IMR-90 (cell line): Measurements from ENCODE around the gene HSPA12A. TPM values are rescaled to one million over a fixed set of nuclear protein-coding genes. Genes with fewer than 3 reads are reported as not detected.
A peak's percentile ranks its signal among the peaks of the same experiment; 100 is the strongest.

ENCODE experiments used
- ATAC-seq: fragments of 200-7000 bp; cut with Tn5 transposase; 2 replicates; pipeline ENCODE4 v1.9.1; 2020; ENCODE audit warnings: low read depth, mild to moderate bottlenecking, moderate library complexity
- BruUV-seq: library from RNA; stranded (reverse); fragments of 400-500 nt; replicated peaks from 2 replicates; lab custom pipeline; 2021; lab: Mats Ljungman, UMichigan
- CTCF ChIA-PET: fragments of 300-600 bp; formaldehyde crosslinking; extraction: SDS; loops from one replicate; lab custom pipeline; 2021; ENCODE audit warnings: antibody characterized with exemption; lab: Yijun Ruan, JAX
- POLR2A ChIA-PET: fragments of 300-600 bp; sonication (Branson Sonifier 250); formaldehyde crosslinking; loops from one replicate; lab custom pipeline; 2022; ENCODE audit warnings: antibody characterized with exemption; ENCODE audit not compliant: unreplicated experiment; lab: Charles Lee
- DNase-seq: peaks from one replicate; pipeline ENCODE4 v3.0.0; 2013
- H2AFZ ChIP-seq: replicated peaks from 2 replicates; pipeline ENCODE3; 2013; ENCODE audit warnings: low read length, mild to moderate bottlenecking; ENCODE audit not compliant: poor library complexity
- H2AK5ac ChIP-seq: 2 replicates; pipeline ENCODE4 v1.6.1; 2013; ENCODE audit warnings: low read depth, low read length, inconsistent platforms
- H2AK9ac ChIP-seq: replicated peaks from 2 replicates; pipeline ENCODE3; 2013; ENCODE audit warnings: mild to moderate bottlenecking, low read depth, low read length, moderate library complexity; ENCODE audit not compliant: poor library complexity
- H2BK120ac ChIP-seq: 2 replicates; pipeline ENCODE4 v1.6.1; 2013; ENCODE audit warnings: low read depth, low read length, inconsistent platforms
- H2BK15ac ChIP-seq: 3 replicates; pipeline ENCODE4 v1.6.1; 2013; ENCODE audit warnings: low read depth, low read length, inconsistent platforms
- H2BK20ac ChIP-seq: 2 replicates; pipeline ENCODE4 v1.6.1; 2013; ENCODE audit warnings: low read depth, mild to moderate bottlenecking, inconsistent platforms, low read length, moderate library complexity
- H2BK5ac ChIP-seq: 2 replicates; pipeline ENCODE4 v1.6.1; 2013; ENCODE audit warnings: mild to moderate bottlenecking, low read depth, low read length, inconsistent platforms; ENCODE audit not compliant: poor library complexity, severe bottlenecking
- H3K14ac ChIP-seq: replicated peaks from 2 replicates; pipeline ENCODE4 v1.6.1; 2013; ENCODE audit warnings: low read depth, low read length, inconsistent platforms
- H3K18ac ChIP-seq: 2 replicates; pipeline ENCODE4 v1.6.1; 2013; ENCODE audit warnings: low read depth, low read length, control low read depth
- H3K23ac ChIP-seq: 2 replicates; pipeline ENCODE4 v1.6.1; 2013; ENCODE audit warnings: low read depth, low read length, inconsistent platforms
- H3K27ac ChIP-seq: 2 replicates; pipeline ENCODE4 v1.5.1; 2013; ENCODE audit warnings: mild to moderate bottlenecking, control low read depth, low read length; ENCODE audit not compliant: insufficient read depth
- H3K27me3 ChIP-seq: 2 replicates; pipeline ENCODE4 v1.6.1; 2013; ENCODE audit warnings: low read length; ENCODE audit not compliant: control insufficient read depth, insufficient read depth
- H3K36me3 ChIP-seq: 2 replicates; pipeline ENCODE4 v1.6.1; 2013; ENCODE audit warnings: low read length, mixed read lengths; ENCODE audit not compliant: control insufficient read depth, insufficient read depth
- H3K4ac ChIP-seq: 2 replicates; pipeline ENCODE4 v1.6.1; 2013; ENCODE audit warnings: low read depth, low read length, inconsistent platforms
- H3K4me1 ChIP-seq: 2 replicates; pipeline ENCODE4 v1.6.1; 2013; ENCODE audit warnings: low read length, mixed read lengths; ENCODE audit not compliant: control insufficient read depth, insufficient read depth
- H3K4me2 ChIP-seq: 2 replicates; pipeline ENCODE4 v1.6.1; 2013; ENCODE audit warnings: low read depth, mild to moderate bottlenecking, control low read depth, low read length, moderate library complexity
- H3K4me3 ChIP-seq: 2 replicates; pipeline ENCODE4 v1.5.1; 2013; ENCODE audit warnings: low read depth, mild to moderate bottlenecking, control low read depth, low read length, moderate library complexity; ENCODE audit not compliant: insufficient read depth
- H3K56ac ChIP-seq: 2 replicates; pipeline ENCODE4 v1.6.1; 2013; ENCODE audit warnings: low read length, inconsistent platforms; ENCODE audit not compliant: insufficient read depth; ENCODE audit errors: extremely low read depth
- H3K79me1 ChIP-seq, 2 experiments: 2 replicates each; pipeline ENCODE4 v1.6.1; 2013; ENCODE audit warnings: low read length in 2 of 2, inconsistent platforms in 1 of 2, low read depth in 1 of 2
- H3K9ac ChIP-seq: 2 replicates; pipeline ENCODE4 v1.6.1; 2013; ENCODE audit warnings: low read depth, low read length, control low read depth
- H3K9me1 ChIP-seq: 2 replicates; pipeline ENCODE4 v1.6.1; 2013; ENCODE audit warnings: low read length, inconsistent platforms; ENCODE audit not compliant: insufficient read depth
- H3K9me3 ChIP-seq: 2 replicates; pipeline ENCODE4 v1.6.1; 2013; ENCODE audit warnings: low read length; ENCODE audit not compliant: control insufficient read depth, insufficient read depth
- H4K20me1 ChIP-seq: 2 replicates; pipeline ENCODE4 v1.6.1; 2013; ENCODE audit warnings: low read length, inconsistent platforms; ENCODE audit not compliant: insufficient read depth
- H4K5ac ChIP-seq: 2 replicates; pipeline ENCODE4 v1.6.1; 2013; ENCODE audit warnings: mild to moderate bottlenecking, low read depth, low read length, control low read depth
- H4K8ac ChIP-seq, 2 experiments: 2 replicates each; pipeline ENCODE4 v1.6.1; 2013; ENCODE audit warnings: low read depth in 2 of 2, low read length in 2 of 2, control low read depth in 1 of 2, inconsistent platforms in 1 of 2
- H4K91ac ChIP-seq: 2 replicates; pipeline ENCODE4 v1.6.1; 2013; ENCODE audit warnings: low read depth, low read length, inconsistent platforms; ENCODE audit not compliant: insufficient read depth
- CHD1 ChIP-seq: IDR thresholded peaks from 2 replicates; pipeline ENCODE4 v1.6.1; 2012; ENCODE audit warnings: low read depth, low read length, improper control_type of control experiment
- CTCF ChIP-seq: conservative IDR thresholded peaks from 2 replicates; pipeline ENCODE4 v1.5.1; 2012; ENCODE audit warnings: mild to moderate bottlenecking, low read depth, low read length, improper control_type of control experiment
- ELK1 ChIP-seq: fragments of 150-350 bp; IDR thresholded peaks from 2 replicates; pipeline ENCODE4 v1.6.1; 2016; ENCODE audit warnings: low read depth, mild to moderate bottlenecking, low read length, moderate library complexity, borderline replicate concordance
- NFE2L2 ChIP-seq: fragments of 150-350 bp; IDR thresholded peaks from 2 replicates; pipeline ENCODE4 v1.6.1; 2016; ENCODE audit warnings: low read depth, mild to moderate bottlenecking, low read length
- RCOR1 ChIP-seq: IDR thresholded peaks from 2 replicates; pipeline ENCODE4 v1.6.1; 2012; ENCODE audit warnings: mild to moderate bottlenecking, low read length, improper control_type of control experiment; ENCODE audit not compliant: insufficient replicate concordance
- USF2 ChIP-seq: fragments of 150-350 bp; IDR thresholded peaks from 2 replicates; pipeline ENCODE4 v1.6.1; 2017; ENCODE audit warnings: mild to moderate bottlenecking, antibody characterized with exemption, low read length, low read depth
- WGBS, 2 experiments: methylation state at CpG; one replicate each; pipeline versions ENCODE4 v1.1.5 to v1.1.7; 2013; ENCODE audit warnings: missing lambda C conversion rate in 2 of 2; ENCODE audit not compliant: insufficient read length in 1 of 2; ENCODE audit errors: extremely low coverage in 2 of 2; 5-methylcytosine and 5-hydroxymethylcytosine counted together
- dilution Hi-C: fragments of 300-500 bp; cut with HindIII; formaldehyde crosslinking; loops from one replicate; pipeline ENCODE4 v1.14.3; 2018; ENCODE audit warnings: low sequenced_read_pairs; ENCODE audit not compliant: unreplicated experiment
- in situ Hi-C: fragments of 300-500 bp; cut with MboI; formaldehyde crosslinking; loops from 3 replicates; pipeline ENCODE4 v1.14.3; 2019; ENCODE audit warnings: low sequenced_read_pairs, inconsistent platforms, mixed read lengths
- intact Hi-C: fragments of 100-400 bp; cut with micrococcal nuclease; formaldehyde crosslinking; loops from 2 replicates; pipeline ENCODE4 v1.10.0; 2022
- polyA plus RNA-seq, 3 experiments: library from polyadenylated mRNA; depleted of rRNA; stranded (reverse); fragments of >200 nt; gene quantifications; 2 replicates each; pipeline ENCODE4 v1.2.3, GENCODE V29; 2012; ENCODE audit warnings: low replicate concordance in 1 of 3
- total RNA-seq: library from RNA; depleted of rRNA; stranded (reverse); fragments of >200 nt; gene quantifications from 2 replicates; pipeline ENCODE4 v1.2.3, GENCODE V29; 2012

The HSPA12A gene
- total and polyA plus RNA-seq, 2 of the 4 experiments (the other 2 are of a cell fraction): 16.1 to 16.7 TPM

- Histone ChIP-seq H3K36me3 (no peaks in the 10 kb centered on the region), H3K56ac (no peak overlapping the region), H3K9me1 (no peaks in the 10 kb centered on the region), H3K18ac (no peak overlapping the region), H3K9ac (no peak overlapping the region), H3K14ac (no peak overlapping the region), H2AFZ (no peak overlapping the region), H4K91ac (no peak overlapping the region), H3K9me3 (no peaks in the 10 kb centered on the region), H3K27ac (no peak overlapping the region), H3K4me3 (no peak overlapping the region), H2BK15ac (no peak overlapping the region), H4K5ac (no peak overlapping the region), H4K20me1 (no peaks in the 10 kb centered on the region), H2BK120ac (no peak overlapping the region), H3K23ac (no peak overlapping the region), H3K4ac (no peak overlapping the region), H3K79me1 (no peaks in the 10 kb centered on the region), H3K27me3 (no peaks in the 10 kb centered on the region), H4K8ac (no peak overlapping the region), H2AK5ac (no peak overlapping the region), H2AK9ac (no peak overlapping the region), H2BK5ac (no peak overlapping the region), H3K4me2 (no peak overlapping the region), H2BK20ac (no peak overlapping the region), H3K4me1 (peaks cover 2% of the 10 kb centered on the region; the same call in 1 of the 2 replicates)
- no peak for TF ChIP-seq USF2
- TF ChIP-seq NFE2L2: no peak
- no peak for TF ChIP-seq CTCF
- no peak for TF ChIP-seq ELK1
- TF ChIP-seq CHD1: no peak
- no peak for TF ChIP-seq RCOR1
- DNase-seq: peak; percentile 34
- in situ Hi-C loops (no loop called here), dilution Hi-C loops (no loop called here), intact Hi-C loops (no loop called here)
- no peak for ATAC-seq
- 86% methylated on average over 1 of the region's 8 CpGs; no CpG with 5 or more reads in 1 of the 2 experiments for WGBS, 2 experiments
- ChIA-PET POLR2A (no interaction called here), CTCF (no interaction called here)
- BruUV-seq: no TSS peak
Measured at GRCh38 chr10:116753759-116754158, 11.4 kb upstream of the HSPA12A start.
